Ectodermal cell (in vitro differentiated cells): ENCODE data around the gene UTF1.

ENCODE experiments used
- H3K27ac ChIP-seq: 2 replicates; pipeline ENCODE4 v1.7.0; 2013; ENCODE audit warnings: mild to moderate bottlenecking, low read depth, low read length; ENCODE audit not compliant: insufficient read depth, poor library complexity, severe bottlenecking
- H3K27me3 ChIP-seq: 2 replicates; pipeline ENCODE4 v1.7.0; 2013; ENCODE audit warnings: mild to moderate bottlenecking, low read length; ENCODE audit not compliant: insufficient read depth, control insufficient read depth, poor library complexity, severe bottlenecking
- H3K36me3 ChIP-seq: one replicate; pipeline ENCODE4 v1.7.0; 2013; ENCODE audit warnings: low read length; ENCODE audit not compliant: control insufficient read depth, insufficient read depth
- H3K4me1 ChIP-seq: one replicate; pipeline ENCODE4 v1.7.0; 2013; ENCODE audit warnings: low read length; ENCODE audit not compliant: control insufficient read depth, insufficient read depth
- H3K4me3 ChIP-seq: 2 replicates; pipeline ENCODE4 v1.7.0; 2013; ENCODE audit warnings: low read depth, low read length, control low read depth; ENCODE audit not compliant: insufficient read depth
- H3K9me3 ChIP-seq: 2 replicates; pipeline ENCODE4 v1.7.0; 2013; ENCODE audit warnings: mild to moderate bottlenecking, low read length, moderate library complexity; ENCODE audit not compliant: control insufficient read depth
- WGBS, 2 experiments: methylation state at CpG; one replicate each; pipeline ENCODE4 v1.1.7; 2013; ENCODE audit warnings: missing lambda C conversion rate in 2 of 2; 5-methylcytosine and 5-hydroxymethylcytosine counted together

The UTF1 gene

DNA sequence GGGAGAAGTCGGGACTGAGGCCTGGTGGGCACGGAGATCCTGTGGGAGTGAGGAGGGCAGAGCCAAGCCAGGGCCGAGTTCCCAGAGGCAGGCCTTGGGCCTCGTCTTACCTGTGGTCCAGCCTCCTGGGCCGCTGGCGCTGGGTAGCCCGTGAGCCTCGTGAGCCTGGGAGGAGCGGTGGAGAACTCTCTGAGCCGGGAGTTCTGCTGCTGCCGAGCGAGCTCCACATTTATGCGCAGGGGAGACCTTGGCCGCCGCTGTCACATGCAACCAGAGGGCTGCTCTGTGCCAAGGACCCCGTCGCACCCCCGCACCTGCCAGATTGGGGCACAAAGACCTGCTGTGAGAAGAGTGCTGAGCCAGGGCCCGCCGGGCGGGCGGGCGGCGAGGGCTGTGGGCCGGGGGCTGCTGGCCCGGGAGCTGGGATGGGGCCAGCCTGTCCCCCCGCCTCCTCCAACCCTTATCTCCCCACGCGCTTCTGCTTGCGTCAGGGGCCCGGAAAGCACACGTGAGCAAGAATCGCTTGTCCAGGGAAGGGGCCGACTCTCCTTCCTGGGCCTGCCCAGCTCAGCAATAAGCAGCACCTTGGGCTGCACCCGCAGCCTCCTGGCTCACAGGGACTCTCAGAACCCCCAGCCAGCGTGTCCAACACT is 17.8 kb downstream of the UTF1 start:
- no peaks in the 10 kb centered on the region for H3K36me3 ChIP-seq
- H3K27ac ChIP-seq, result no peak overlapping the region
- H3K9me3 ChIP-seq, result no peaks in the 10 kb centered on the region
- WGBS, 2 experiments, result 86 to 89% methylated on average over 36 of the region's 36 CpGs
- H3K4me3 ChIP-seq, result no peak overlapping the region
- H3K4me1 ChIP-seq, result peaks cover 7% of the 10 kb centered on the region
- no peaks in the 10 kb centered on the region for H3K27me3 ChIP-seq

DNA sequence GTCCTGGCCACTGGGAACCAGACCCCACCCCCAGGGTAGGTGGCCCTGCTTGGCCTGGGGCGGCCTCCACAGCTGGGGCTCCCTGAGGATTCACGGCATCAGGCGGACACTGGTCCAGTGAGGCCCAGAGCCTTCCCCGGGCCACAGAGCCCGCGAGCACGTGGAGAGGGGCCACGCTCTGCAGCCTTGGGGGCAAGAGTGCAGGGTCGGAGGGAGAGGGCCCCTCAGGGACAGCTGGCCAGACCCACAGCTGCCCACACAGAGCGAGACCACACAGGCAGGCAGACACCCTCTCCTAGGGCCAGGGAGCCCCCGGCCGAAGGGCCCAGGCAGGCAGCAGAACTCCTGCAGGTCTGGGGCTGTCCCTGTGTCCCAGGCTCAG is 18.3 kb downstream of the UTF1 start:
- H3K36me3 ChIP-seq, result no peaks in the 10 kb centered on the region
- 89 to 93% methylated on average over 12 of the region's 12 CpGs for WGBS, 2 experiments
- peaks cover 7% of the 10 kb centered on the region for H3K4me1 ChIP-seq
- no peak overlapping the region for H3K27ac ChIP-seq
- no peak overlapping the region for H3K4me3 ChIP-seq
- no peaks in the 10 kb centered on the region for H3K27me3 ChIP-seq
- H3K9me3 ChIP-seq, result no peaks in the 10 kb centered on the region

DNA sequence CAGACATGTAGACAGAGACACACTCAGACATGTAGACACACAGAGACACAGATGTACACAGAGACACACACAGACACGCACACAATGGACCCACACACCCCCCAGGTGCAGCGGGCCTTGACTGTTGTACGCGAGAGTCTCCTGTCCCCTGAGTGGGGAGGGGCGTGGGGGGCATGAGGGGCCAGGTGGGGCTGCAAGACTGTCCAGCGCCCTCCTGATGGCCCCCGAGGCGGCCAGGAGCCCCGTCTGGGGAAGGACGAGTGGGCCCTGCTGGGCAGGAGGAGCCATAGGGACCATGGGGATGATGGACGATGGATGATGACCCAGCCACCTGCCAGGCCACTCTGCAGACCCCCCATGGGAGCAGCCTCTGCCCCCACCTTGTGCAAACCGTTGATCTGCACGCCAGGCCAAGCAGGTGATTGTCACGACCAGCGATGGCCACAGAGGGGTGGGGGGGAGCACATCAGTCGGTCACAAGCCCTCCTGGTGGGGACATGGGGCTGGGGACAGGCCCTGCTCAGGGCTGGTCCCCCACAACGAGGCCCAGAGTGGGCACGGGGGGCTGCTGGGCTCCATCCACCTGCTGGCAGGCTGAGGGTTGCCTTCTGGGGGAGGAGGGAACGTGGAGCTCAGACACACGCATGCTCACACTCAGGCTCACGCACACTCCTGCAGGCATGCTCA is 19.2 kb downstream of the UTF1 start:
- Histone ChIP-seq H3K27ac (no peak overlapping the region), H3K4me3 (no peak overlapping the region), H3K36me3 (no peaks in the 10 kb centered on the region), H3K4me1 (peaks cover 7% of the 10 kb centered on the region), H3K9me3 (no peaks in the 10 kb centered on the region), H3K27me3 (no peaks in the 10 kb centered on the region)
- 78 to 81% methylated on average over 21 of the region's 21 CpGs for WGBS, 2 experiments

DNA sequence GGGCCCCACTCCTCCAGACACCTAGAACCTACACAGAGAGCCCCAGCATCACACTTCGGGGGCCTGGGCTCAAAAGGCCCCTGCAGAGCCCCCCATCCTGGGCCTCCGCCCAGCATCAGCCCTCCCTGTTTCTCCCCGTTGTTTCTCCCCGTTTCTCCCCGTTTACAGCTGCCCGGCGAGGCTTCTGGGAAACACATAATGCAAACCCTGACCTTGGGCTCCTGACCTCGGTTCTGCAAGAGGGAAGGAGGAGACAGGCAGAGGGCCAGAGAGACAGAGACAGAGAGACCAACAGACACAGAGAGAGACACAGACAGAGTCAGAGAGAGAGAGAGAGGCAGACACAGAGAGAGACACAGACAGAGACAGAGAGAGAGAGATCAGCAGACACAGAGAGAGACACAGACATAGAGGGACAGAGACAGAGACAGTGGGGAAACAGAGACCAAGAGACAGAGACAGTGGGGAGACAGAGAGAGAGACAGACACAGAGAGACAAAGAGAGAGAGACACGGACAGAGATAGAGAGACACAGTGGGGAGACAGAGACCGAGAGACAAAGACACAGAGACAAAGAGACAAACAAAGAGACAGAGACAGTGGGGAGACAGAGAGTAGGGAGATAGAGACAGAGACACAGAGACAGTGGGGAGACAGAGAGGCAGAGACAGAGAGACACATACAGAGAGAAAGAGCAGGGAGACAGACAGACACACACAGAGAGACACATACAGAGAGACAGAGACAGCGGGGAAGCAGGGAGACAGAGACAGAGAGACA is 20.1 kb downstream of the UTF1 start:
- H3K27ac ChIP-seq, result no peak overlapping the region
- H3K36me3 ChIP-seq, result no peaks in the 10 kb centered on the region
- 85 to 88% methylated on average over 10 to 11 of the region's 11 CpGs for WGBS, 2 experiments
- no peak overlapping the region for H3K4me3 ChIP-seq
- no peaks in the 10 kb centered on the region for H3K27me3 ChIP-seq
- H3K9me3 ChIP-seq, result no peaks in the 10 kb centered on the region
- H3K4me1 ChIP-seq, result peaks cover 7% of the 10 kb centered on the region

DNA sequence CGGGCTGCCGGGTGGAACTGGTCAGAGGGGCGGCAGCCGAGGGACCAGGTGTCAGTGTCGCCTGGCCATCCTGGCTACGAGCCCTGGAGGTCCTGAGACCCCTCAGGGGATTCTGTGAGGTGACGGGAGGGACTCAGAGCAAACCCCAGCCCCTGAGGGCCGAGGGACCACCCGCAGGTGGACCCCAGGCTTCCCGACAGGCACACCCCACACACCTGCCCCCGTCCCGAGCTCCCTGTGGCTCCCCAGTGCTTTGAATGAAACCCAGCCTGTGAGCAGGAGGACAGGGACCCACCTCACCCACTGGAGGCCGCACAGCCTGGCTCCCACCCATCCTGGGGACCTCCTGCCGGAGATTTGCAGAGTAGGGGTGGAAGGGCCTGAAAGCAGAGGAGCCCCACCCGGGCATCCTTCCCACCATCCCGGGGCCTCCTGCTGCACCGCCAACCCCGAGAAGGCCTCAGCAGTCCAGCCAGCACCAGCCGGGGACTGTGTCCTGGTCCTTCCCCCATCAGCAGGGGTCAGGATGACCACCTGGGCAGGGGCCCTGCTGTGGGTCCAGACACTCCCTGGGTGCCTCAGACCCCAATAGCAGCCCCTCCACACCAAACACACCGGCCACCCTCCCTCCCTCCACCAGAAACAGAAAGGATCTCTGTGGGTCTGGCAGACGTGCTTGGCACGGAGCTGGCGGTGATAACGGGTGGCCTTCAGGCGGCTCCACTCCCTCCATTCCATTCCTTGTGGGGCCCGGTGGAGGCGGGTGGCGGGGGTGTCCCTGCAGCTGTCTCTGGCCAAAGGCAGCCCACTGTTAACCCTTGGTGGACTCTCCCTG is 21.6 kb downstream of the UTF1 start:
- Histone ChIP-seq H3K4me1 (peaks cover 7% of the 10 kb centered on the region), H3K36me3 (no peaks in the 10 kb centered on the region), H3K27me3 (no peaks in the 10 kb centered on the region), H3K9me3 (no peaks in the 10 kb centered on the region), H3K4me3 (no peak overlapping the region), H3K27ac (no peak overlapping the region)
- WGBS, 2 experiments, result 80 to 82% methylated on average over 28 of the region's 28 CpGs

DNA sequence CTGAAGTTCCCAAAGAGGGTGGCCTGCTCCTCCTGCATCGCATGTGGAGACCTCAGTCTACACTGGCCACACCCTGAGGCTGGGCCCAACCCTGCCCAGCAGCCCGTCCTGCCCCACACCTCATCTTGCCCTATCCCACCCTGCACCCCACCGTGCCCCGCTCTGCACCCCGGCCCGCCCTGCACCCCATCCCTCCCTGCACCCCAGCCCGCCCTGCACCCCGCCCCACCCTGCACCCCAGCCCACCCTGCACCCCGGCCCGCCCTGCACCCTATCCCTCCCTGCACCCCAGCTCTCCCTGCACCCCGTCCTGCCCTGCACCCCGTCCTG is 22.2 kb downstream of the UTF1 start:
- WGBS, 2 experiments, result 89 to 92% methylated on average over 10 of the region's 12 CpGs
- no peak overlapping the region for H3K4me3 ChIP-seq
- peaks cover 2% of the 10 kb centered on the region for H3K27me3 ChIP-seq

DNA sequence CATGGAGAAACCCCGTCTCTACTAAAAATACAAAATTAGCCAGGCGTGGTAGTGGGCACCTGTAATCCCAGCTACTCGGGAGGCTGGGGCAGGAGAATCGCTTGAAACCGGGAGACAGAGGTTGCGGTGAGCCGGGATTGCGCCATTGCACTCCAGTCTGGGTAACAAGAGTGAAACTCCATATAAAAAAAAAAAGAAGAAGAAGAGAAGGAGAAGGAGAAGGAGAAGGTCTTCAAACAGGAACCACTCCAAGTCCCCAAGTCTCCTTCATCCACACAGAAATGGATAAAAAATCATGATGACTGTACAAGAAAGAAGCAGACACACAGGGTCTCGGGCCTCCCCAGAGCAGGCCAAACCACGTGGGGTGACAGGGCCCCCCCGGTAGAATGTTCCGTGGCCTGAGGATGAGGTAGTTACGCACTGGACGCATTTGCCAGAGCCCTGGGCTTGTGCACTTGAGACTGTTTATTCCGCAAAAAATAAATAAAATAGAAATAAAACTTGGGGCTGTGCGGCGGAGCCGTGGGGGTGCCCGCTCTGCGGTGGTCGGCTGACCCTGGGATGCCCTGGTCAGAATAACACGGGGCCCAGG is 23.4 kb downstream of the UTF1 start:
- H3K27ac ChIP-seq, result no peak overlapping the region
- no peaks in the 10 kb centered on the region for H3K36me3 ChIP-seq
- no peak overlapping the region for H3K4me3 ChIP-seq
- H3K27me3 ChIP-seq, result peaks cover 6% of the 10 kb centered on the region
- peaks cover 11% of the 10 kb centered on the region for H3K4me1 ChIP-seq
- no peaks in the 10 kb centered on the region for H3K9me3 ChIP-seq
- 94 to 96% methylated on average over 22 of the region's 22 CpGs for WGBS, 2 experiments

More for the DNA sequence above, 22.2 kb downstream of the UTF1 start:
- Histone ChIP-seq H3K27ac (no peak overlapping the region), H3K9me3 (no peaks in the 10 kb centered on the region), H3K4me1 (peaks cover 7% of the 10 kb centered on the region), H3K36me3 (no peaks in the 10 kb centered on the region)

DNA sequence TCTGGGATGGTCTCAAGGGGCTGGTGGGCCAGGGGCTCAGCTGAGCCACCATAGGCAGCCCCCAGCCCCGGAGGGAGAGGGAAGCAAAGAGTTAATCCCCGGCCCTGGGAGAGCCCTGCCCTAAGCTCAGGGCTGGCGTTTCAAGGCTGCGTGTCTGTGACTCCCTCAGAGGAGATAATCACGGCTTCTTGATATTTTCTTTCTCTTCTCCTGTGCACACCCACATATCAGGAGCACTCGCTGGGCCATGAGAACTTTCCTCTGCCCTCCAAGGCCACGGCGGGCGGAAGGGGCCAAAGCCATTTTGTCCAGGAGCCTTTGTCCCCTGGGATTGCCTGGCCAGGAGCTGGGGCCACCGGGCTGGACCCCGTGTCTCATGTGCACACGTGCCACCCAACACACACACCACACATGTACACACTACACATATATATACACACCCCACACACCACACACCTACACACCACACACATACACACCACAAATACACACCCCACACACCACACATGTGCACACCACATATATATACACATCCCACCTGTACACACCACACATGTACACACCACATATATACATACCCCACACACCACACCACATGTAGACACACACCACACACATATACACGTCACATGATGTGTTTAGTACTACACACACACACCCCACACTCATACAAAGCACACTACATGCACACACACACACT is 24.6 kb downstream of the UTF1 start:
- Histone ChIP-seq H3K27me3 (peaks cover 6% of the 10 kb centered on the region), H3K4me1 (peaks cover 11% of the 10 kb centered on the region), H3K9me3 (no peaks in the 10 kb centered on the region), H3K36me3 (no peaks in the 10 kb centered on the region), H3K27ac (no peak overlapping the region), H3K4me3 (no peak overlapping the region)
- WGBS, 2 experiments, result 76 to 78% methylated on average over 13 of the region's 13 CpGs

DNA sequence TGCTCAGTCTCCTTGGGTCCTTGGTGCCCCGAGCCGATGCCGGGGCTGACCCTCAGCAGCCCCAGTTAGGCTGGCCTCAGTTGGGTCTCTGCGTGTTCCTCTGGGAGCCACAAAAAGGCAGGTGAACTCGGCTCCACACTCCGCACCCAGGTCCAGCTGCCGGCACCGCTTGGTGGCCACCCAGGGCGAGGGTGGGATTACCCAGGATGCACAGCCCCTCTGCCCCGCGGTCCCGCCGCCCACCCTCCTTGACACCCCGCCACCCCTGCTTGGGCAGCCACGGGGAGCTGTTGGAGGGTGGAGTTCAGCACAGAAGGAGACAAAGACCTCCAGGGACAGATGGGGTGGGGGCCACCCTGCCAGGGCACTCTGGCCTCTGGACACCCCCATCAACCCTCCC is 25.3 kb downstream of the UTF1 start:
- peaks cover 11% of the 10 kb centered on the region for H3K4me1 ChIP-seq
- H3K36me3 ChIP-seq, result no peaks in the 10 kb centered on the region
- H3K9me3 ChIP-seq, result no peaks in the 10 kb centered on the region
- 94% methylated on average over 15 of the region's 15 CpGs for WGBS, 2 experiments
- no peak overlapping the region for H3K4me3 ChIP-seq
- no peak overlapping the region for H3K27ac ChIP-seq
- peaks cover 7% of the 10 kb centered on the region for H3K27me3 ChIP-seq
